ENCODE results near the gene WNK4. TPM values are rescaled to one million over a fixed set of nuclear protein-coding genes. Genes with fewer than 3 reads are reported as not detected.

The WNK4 gene
- total and polyA plus RNA-seq, 9 of the 15 experiments (the other 6 are each of a cell fraction or from before 2014, with no cell fraction given) = 0.32 to 25.8 (median 4.5) TPM

- no peak for TF ChIP-seq BRD9 (IDR thresholded peaks at IDR 0.05; ENCODE audit: low read depth, partially characterized antibody)
- TF ChIP-seq BHLHE40 (IDR thresholded peaks at IDR 0.05; ENCODE audit: low read length) = peak; percentile 76; the same call in 1 of the 2 replicates
- TF ChIP-seq VEZF1 (CRISPR knock-in tag; IDR thresholded peaks at IDR 0.05) = peak; percentile 80
- TF ChIP-seq CTCF (IDR thresholded peaks at IDR 0.05 in 2 of 3, conservative IDR thresholded peaks at IDR 0.05 in 1 of 3; ENCODE audit: insufficient read depth in 2 of 3, low read depth in 1 of 3, low read length in 3 of 3) = peak; percentile 40 to 56 (median 43); a peak in 5 of 6 replicates
- 0 out of 2 replicates have a peak, but pooled peaks have one; percentile 36 for TF ChIP-seq L3MBTL2 (IDR thresholded peaks at IDR 0.05)
- peak; percentile 64; the same call in 1 of the 2 replicates for TF ChIP-seq KLF16 (IDR thresholded peaks at IDR 0.05)
- TF ChIP-seq CBFA2T3 (IDR thresholded peaks at IDR 0.05) = peak; percentile 85
- TF ChIP-seq NCOA1 (IDR thresholded peaks at IDR 0.05; ENCODE audit: low read depth) = 0 out of 2 replicates have a peak, but pooled peaks have one; percentile 30
- TF ChIP-seq PTTG1 (tag; IDR thresholded peaks at IDR 0.05; ENCODE audit: low read depth) = no peak
- TF ChIP-seq POLR2B (IDR thresholded peaks at IDR 0.05; ENCODE audit: low read depth, partially characterized antibody) = peak; percentile 26
- peak; percentile 64 for TF ChIP-seq ATF7 (IDR thresholded peaks at IDR 0.05)
- TF ChIP-seq CHCHD3 (CRISPR knock-in tag; IDR thresholded peaks at IDR 0.05) = no peak
- TF ChIP-seq LEF1 (IDR thresholded peaks at IDR 0.05) = peak; percentile 92
- peak; percentile 30; the same call in 1 of the 2 replicates for TF ChIP-seq ZNF444 (CRISPR knock-in tag; IDR thresholded peaks at IDR 0.05)
- peak; percentile 55 to 74; a peak in 3 of 4 replicates for TF ChIP-seq FOXK2 (conservative IDR thresholded peaks at IDR 0.05 in 1 of 2, IDR thresholded peaks at IDR 0.05 in 1 of 2; ENCODE audit: low read depth in 2 of 2)
- TF ChIP-seq PML (IDR thresholded peaks at IDR 0.05; ENCODE audit: low read length) = no peak
- TF ChIP-seq BACH1 (tag; IDR thresholded peaks at IDR 0.05) = peak; percentile 55; the same call in 1 of the 2 replicates
- 0 out of 2 replicates have a peak, but pooled peaks have one; percentile 25 for TF ChIP-seq CHD2 (IDR thresholded peaks at IDR 0.05; ENCODE audit: low read depth, low read length)
- 0 out of 4 replicates have a peak, but pooled peaks of 1 of the 2 experiments have one; percentile 25 for TF ChIP-seq TRIM24 (IDR thresholded peaks at IDR 0.05)
- 0 out of 2 replicates have a peak, but pooled peaks have one; percentile 62 for TF ChIP-seq GTF2E2 (tag; IDR thresholded peaks at IDR 0.05)
- TF ChIP-seq NR2C1 (IDR thresholded peaks at IDR 0.05) = peak; percentile 57; the same call in 1 of the 2 replicates
- 0 out of 2 replicates have a peak, but pooled peaks have one; percentile 26 for TF ChIP-seq NR2C1 (tag; IDR thresholded peaks at IDR 0.05)
- peak; percentile 100 for TF ChIP-seq SPI1 (IDR thresholded peaks at IDR 0.05; ENCODE audit: borderline replicate concordance, low read depth, low read length)
- TF ChIP-seq SMARCE1 (IDR thresholded peaks at IDR 0.05) = peak; percentile 27; the same call in 1 of the 2 replicates
- TF ChIP-seq AFF4 (CRISPR knock-in tag; IDR thresholded peaks at IDR 0.05) = no peak
These were observed 4.8 kb upstream of the WNK4 start (continued) for GRCh38 chr17:42775534-42776098.

Measured in K562 (cell line).